Ectodermal cell (in vitro differentiated cells): ENCODE measurements around the gene PALLD.

Experiments
- H3K27ac ChIP-seq: 2 replicates; pipeline ENCODE4 v1.7.0; 2013; ENCODE audit warnings: mild to moderate bottlenecking, low read depth, low read length; ENCODE audit not compliant: insufficient read depth, poor library complexity, severe bottlenecking
- H3K27me3 ChIP-seq: 2 replicates; pipeline ENCODE4 v1.7.0; 2013; ENCODE audit warnings: mild to moderate bottlenecking, low read length; ENCODE audit not compliant: insufficient read depth, control insufficient read depth, poor library complexity, severe bottlenecking
- H3K36me3 ChIP-seq: one replicate; pipeline ENCODE4 v1.7.0; 2013; ENCODE audit warnings: low read length; ENCODE audit not compliant: control insufficient read depth, insufficient read depth
- H3K4me1 ChIP-seq: one replicate; pipeline ENCODE4 v1.7.0; 2013; ENCODE audit warnings: low read length; ENCODE audit not compliant: control insufficient read depth, insufficient read depth
- H3K4me3 ChIP-seq: 2 replicates; pipeline ENCODE4 v1.7.0; 2013; ENCODE audit warnings: low read depth, low read length, control low read depth; ENCODE audit not compliant: insufficient read depth
- H3K9me3 ChIP-seq: 2 replicates; pipeline ENCODE4 v1.7.0; 2013; ENCODE audit warnings: mild to moderate bottlenecking, low read length, moderate library complexity; ENCODE audit not compliant: control insufficient read depth
- WGBS, 2 experiments: methylation state at CpG; one replicate each; pipeline ENCODE4 v1.1.7; 2013; ENCODE audit warnings: missing lambda C conversion rate in 2 of 2; 5-methylcytosine and 5-hydroxymethylcytosine counted together

Gene PALLD

DNA sequence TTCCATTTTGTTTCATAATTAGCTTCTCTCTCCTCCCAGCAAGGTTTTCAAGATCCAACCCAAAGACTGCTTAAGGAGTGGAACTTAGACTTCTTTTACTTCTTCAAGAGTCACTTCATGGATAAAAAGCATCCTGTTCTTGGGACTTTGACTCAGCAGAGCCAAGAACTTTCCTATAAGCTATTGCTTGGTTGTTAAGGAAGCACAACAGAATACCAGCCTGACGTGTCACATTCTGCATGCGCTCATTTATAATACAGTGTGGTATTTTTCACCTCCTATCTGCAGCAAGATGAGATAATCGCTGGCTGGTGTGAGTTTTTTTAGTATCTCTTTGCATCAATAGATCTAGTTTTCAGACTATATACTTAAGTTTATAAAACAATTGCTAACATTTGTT, 152.1 kb downstream of the PALLD start:
- Histone ChIP-seq H3K27me3 (no peaks in the 10 kb centered on the region), H3K4me1 (peaks cover 18% of the 10 kb centered on the region), H3K4me3 (no peak overlapping the region), H3K9me3 (no peaks in the 10 kb centered on the region), H3K27ac (no peak overlapping the region), H3K36me3 (no peaks in the 10 kb centered on the region)
- 81 to 89% methylated on average over 2 of the region's 3 CpGs for WGBS, 2 experiments

- Histone ChIP-seq H3K27me3 (no peaks in the 10 kb centered on the region), H3K9me3 (no peaks in the 10 kb centered on the region), H3K27ac (no peak overlapping the region), H3K36me3 (no peaks in the 10 kb centered on the region), H3K4me3 (no peak overlapping the region), H3K4me1 (peaks cover 18% of the 10 kb centered on the region)
- 72 to 78% methylated on average over 2 of the region's 2 CpGs for WGBS, 2 experiments
Measured at GRCh38 chr4:168651374-168651773, 154.5 kb downstream of the PALLD start.

DNA sequence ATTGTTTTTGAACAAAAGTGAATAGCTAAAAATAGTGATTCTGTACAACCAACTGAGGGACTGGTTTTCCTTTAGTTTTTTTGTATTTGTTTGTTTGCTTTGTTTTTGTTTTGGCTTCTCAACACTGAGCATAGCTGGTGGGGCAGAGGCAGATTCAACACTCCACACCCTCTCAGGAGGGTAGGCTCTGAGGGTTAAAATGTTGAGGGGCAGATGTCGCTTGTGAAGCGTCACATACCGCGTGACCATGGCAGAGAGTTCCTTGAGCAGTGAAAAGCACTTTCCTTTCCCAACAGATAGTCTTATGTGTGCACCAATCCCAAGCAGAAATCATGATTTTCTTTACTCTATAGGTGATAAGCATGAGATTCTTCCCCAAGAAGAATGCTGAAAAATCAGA, 155.0 kb downstream of the PALLD start:
- Histone ChIP-seq H3K27ac (no peak overlapping the region), H3K27me3 (no peaks in the 10 kb centered on the region), H3K36me3 (no peaks in the 10 kb centered on the region), H3K9me3 (no peaks in the 10 kb centered on the region), H3K4me3 (no peak overlapping the region), H3K4me1 (peaks cover 18% of the 10 kb centered on the region)
- WGBS, 2 experiments, result 91% methylated on average over 4 of the region's 4 CpGs

DNA sequence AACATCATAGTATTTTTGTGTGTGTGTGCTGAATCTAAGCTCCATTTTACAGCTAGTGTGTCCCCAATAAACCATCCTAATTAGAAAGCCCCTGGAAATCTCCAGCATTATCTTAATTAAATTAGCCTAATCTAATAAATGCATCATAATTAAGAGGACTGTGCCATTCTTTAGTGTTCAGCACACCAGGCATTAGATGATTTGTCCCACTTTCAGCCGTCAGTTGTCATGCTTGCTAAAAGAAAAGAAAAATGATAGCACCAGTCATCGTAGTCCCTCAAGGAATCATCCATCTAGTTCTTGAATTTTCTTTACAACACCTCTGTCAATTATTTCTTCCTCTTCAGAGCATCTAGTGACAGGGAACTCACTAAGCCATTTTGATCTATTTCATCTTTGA, 155.9 kb downstream of the PALLD start:
- no peaks in the 10 kb centered on the region for H3K27me3 ChIP-seq
- no peak overlapping the region for H3K4me3 ChIP-seq
- 92 to 97% methylated on average over 2 of the region's 2 CpGs for WGBS, 2 experiments
- no peaks in the 10 kb centered on the region for H3K9me3 ChIP-seq
- no peaks in the 10 kb centered on the region for H3K36me3 ChIP-seq
- H3K4me1 ChIP-seq, result peaks cover 17% of the 10 kb centered on the region
- no peak overlapping the region for H3K27ac ChIP-seq

DNA sequence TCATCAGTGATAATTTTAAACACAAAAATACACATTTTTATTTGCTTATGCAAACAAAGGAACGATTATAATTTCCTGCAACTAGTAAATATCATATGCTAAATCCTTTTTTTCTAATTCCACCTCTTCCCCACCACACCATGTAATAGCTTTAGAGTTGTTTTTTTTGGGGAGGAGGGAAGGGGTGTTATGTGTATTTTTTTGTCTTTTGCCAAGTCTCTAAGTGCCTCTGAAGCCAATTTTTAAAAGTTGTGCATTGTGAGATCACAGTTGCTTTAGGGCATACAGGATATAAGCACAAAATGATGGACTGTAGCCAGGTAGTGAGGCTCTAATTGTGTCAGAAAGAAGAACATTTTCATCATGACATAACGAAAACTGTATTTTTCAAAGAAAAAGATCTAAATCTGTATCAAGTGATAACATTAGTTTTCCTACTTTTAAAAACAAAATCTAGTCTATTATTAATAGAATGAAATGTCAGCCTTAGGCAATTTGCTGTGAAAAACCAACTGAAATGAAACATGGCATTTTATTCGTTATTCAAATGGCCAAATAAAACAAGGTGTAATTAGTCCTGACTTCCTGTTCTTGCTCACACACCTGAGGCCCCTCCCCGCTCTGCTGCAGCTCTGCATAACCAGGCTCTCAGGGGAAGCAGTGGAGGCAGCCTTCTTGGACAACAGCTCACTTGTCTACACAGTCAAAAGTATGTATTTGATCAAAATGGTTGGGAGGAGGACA, 157.4 kb downstream of the PALLD start:
- Histone ChIP-seq H3K27ac (no peak overlapping the region), H3K36me3 (no peaks in the 10 kb centered on the region), H3K4me1 (peaks cover 12% of the 10 kb centered on the region), H3K9me3 (no peaks in the 10 kb centered on the region), H3K27me3 (no peaks in the 10 kb centered on the region), H3K4me3 (no peak overlapping the region)
- WGBS, 2 experiments, result 87 to 94% methylated on average over 3 to 4 of the region's 4 CpGs

DNA sequence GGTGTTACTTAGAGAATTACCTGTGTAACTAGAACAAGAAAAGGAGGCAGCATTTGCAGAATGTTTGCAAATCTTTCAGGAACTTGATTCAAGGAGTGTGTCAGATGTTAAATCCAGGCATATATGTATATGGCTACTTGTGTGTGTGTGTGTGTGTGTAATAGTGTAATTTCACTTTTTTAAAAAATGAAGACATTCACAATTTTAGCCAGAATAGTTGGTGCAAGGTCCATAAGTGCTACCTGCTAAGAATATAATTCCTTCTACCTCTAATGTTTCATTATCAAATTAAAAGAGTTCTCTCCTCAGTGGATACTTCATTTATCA, 158.0 kb downstream of the PALLD start:
- Histone ChIP-seq H3K36me3 (no peaks in the 10 kb centered on the region), H3K9me3 (no peaks in the 10 kb centered on the region), H3K27me3 (no peaks in the 10 kb centered on the region), H3K4me3 (no peak overlapping the region), H3K27ac (no peak overlapping the region), H3K4me1 (peaks cover 14% of the 10 kb centered on the region)

- WGBS, 2 experiments, result 84 to 93% methylated on average over 3 of the region's 3 CpGs
Measured at GRCh38 chr4:168655182-168655581, 158.3 kb downstream of the PALLD start.

DNA sequence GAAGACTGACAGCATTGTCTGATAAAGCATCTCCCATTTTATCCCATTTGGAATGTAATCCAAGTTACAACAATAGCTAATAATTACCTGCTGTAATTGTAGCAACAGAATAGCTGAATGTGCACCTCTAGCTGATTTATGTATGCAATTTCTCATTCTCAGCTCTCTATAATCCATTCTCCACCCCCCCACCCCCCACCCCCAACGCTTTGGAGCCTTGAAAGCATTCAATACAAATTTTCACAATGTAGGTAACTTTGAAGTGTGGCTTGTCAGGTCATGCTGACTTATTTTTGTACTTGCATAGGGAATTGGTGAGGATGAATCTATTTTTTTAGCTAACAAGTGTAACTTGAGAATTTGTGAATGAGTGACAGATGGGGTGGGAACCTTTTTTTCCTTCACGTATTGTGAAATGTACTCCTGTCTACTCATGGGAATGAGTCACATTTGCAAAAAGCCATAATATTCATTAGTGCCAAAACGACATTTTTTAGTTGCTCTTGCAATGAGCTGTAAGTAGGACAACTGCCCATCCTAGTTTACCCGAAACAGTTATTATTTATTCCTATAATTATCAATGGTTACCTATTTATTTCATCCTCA, 159.3 kb downstream of the PALLD start:
- no peaks in the 10 kb centered on the region for H3K9me3 ChIP-seq
- H3K27ac ChIP-seq, result no peak overlapping the region
- no peaks in the 10 kb centered on the region for H3K27me3 ChIP-seq
- no peak overlapping the region for H3K4me3 ChIP-seq
- peaks cover 18% of the 10 kb centered on the region for H3K4me1 ChIP-seq
- no peaks in the 10 kb centered on the region for H3K36me3 ChIP-seq
- 95 to 100% methylated on average over 3 of the region's 4 CpGs for WGBS, 2 experiments

More at GRCh38 chr4:168655182-168655581, 158.3 kb downstream of the PALLD start:
- Histone ChIP-seq H3K36me3 (no peaks in the 10 kb centered on the region), H3K9me3 (no peaks in the 10 kb centered on the region), H3K4me1 (peaks cover 18% of the 10 kb centered on the region), H3K27me3 (no peaks in the 10 kb centered on the region), H3K4me3 (no peak overlapping the region), H3K27ac (no peak overlapping the region)

- Histone ChIP-seq H3K27me3 (no peaks in the 10 kb centered on the region), H3K4me1 (peaks cover 12% of the 10 kb centered on the region), H3K27ac (no peak overlapping the region), H3K4me3 (no peak overlapping the region), H3K36me3 (no peaks in the 10 kb centered on the region), H3K9me3 (no peaks in the 10 kb centered on the region)
- WGBS, 2 experiments, result 96 to 97% methylated on average over 3 of the region's 3 CpGs
Measured at GRCh38 chr4:168656946-168657473, 160.2 kb downstream of the PALLD start.

DNA sequence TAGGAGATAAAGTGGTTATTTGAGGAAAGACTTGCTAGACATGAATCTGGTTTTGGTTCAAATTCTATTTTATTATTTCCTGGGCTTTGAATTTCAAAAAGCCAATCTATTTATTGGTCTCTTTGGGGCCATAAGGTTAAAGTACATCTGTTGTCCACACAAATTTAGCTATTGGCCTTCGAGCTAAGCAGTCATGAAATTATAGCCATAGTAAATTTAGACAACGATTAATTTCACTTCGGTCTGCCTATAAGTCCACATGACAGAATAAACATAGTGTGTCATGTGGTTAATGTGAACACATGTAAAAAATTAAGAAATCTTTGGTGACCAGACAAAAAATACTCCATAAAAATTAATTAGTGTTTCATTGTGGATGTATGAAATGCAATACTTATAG, 161.9 kb downstream of the PALLD start:
- no peaks in the 10 kb centered on the region for H3K9me3 ChIP-seq
- H3K27ac ChIP-seq, result no peak overlapping the region
- no peaks in the 10 kb centered on the region for H3K27me3 ChIP-seq
- 97 to 100% methylated on average over 3 of the region's 3 CpGs for WGBS, 2 experiments
- no peak overlapping the region for H3K4me3 ChIP-seq
- peaks cover 17% of the 10 kb centered on the region for H3K4me1 ChIP-seq
- no peaks in the 10 kb centered on the region for H3K36me3 ChIP-seq
